Gastroesophageal sphincter (tissue), 3 donors: ENCODE results near the gene WDHD1.

Experiments
- POLR2AphosphoS5 ChIP-seq: sonication (generic); formaldehyde crosslinking; IDR thresholded peaks from one replicate; pipeline ENCODE4 v1.6.1; 2017; ENCODE audit warnings: antibody characterized with exemption
- TF ChIP-seq, protein P1 (sequence below), 4 experiments: fragments of 200-600 bp in 2 of 4; fragments of 450-650 bp in 2 of 4; sonication (generic) in 1 of 4; IDR thresholded peaks; one replicate each; pipeline ENCODE4 v1.5.1; 2017 to 2019; ENCODE audit warnings: antibody characterized with exemption in 4 of 4, mild to moderate bottlenecking in 2 of 4, moderate library complexity in 2 of 4

DNA sequence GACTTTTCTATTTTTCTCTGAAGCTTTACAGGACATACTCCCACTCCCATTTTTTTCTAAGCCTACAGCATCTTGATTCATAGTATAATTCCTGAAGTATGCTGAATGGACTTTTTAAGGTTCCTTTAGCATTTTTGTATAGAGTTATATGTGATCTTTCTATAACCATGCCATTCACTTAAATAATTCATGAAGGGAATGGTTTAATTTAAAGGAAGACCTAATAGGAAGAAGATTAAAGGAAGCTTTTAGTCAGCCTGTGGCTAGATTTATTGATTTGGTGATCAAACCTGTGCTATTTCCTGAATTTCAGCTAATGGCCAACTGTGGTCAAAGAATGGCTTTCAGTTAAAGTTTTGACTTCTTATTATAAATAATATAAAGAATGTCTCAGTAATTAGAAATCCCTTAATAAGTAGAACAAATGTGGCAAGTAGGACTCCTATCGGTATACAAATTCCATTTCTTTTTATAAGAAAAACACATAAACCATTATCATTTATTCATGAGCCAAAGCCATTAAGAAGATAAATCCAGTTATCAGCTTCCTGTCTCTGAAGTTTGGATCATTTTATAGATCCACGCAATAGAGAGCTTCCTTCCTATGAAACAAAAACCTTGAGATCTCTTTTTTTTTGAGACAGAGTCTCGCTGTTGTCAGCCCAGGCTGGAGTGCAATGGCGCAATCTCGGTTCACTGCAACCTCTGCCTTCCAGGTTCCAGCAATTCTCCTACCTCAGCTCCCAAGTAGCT is 20.6 kb upstream of the WDHD1 start:
- TF ChIP-seq, protein P1, sequence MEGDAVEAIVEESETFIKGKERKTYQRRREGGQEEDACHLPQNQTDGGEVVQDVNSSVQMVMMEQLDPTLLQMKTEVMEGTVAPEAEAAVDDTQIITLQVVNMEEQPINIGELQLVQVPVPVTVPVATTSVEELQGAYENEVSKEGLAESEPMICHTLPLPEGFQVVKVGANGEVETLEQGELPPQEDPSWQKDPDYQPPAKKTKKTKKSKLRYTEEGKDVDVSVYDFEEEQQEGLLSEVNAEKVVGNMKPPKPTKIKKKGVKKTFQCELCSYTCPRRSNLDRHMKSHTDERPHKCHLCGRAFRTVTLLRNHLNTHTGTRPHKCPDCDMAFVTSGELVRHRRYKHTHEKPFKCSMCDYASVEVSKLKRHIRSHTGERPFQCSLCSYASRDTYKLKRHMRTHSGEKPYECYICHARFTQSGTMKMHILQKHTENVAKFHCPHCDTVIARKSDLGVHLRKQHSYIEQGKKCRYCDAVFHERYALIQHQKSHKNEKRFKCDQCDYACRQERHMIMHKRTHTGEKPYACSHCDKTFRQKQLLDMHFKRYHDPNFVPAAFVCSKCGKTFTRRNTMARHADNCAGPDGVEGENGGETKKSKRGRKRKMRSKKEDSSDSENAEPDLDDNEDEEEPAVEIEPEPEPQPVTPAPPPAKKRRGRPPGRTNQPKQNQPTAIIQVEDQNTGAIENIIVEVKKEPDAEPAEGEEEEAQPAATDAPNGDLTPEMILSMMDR (IDR thresholded peaks at IDR 0.05): no peak
- no peak for TF ChIP-seq POLR2AphosphoS5
